HCT116 (cell line): Measurements from ENCODE around the gene DLG2. TPM values are rescaled to one million over a fixed set of nuclear protein-coding genes. Genes with fewer than 3 reads are reported as not detected.

Source experiments
- ATAC-seq: fragments of 200-7000 bp; cut with Tn5 transposase; 2 replicates; pipeline ENCODE4 v1.9.1; 2020; ENCODE audit warnings: mild to moderate bottlenecking, moderate library complexity
- BruUV-seq: library from RNA; stranded (reverse); fragments of 400-500 nt; replicated peaks from 2 replicates; lab custom pipeline; 2021; lab: Mats Ljungman, UMichigan
- CTCF ChIA-PET: fragments of 300-600 bp; sonication (Branson Sonifier 250); formaldehyde crosslinking; loops from one replicate; lab custom pipeline; 2021; ENCODE audit warnings: antibody characterized with exemption; lab: Charles Lee
- POLR2A ChIA-PET: fragments of 300-600, 350-600 bp; sonication (Branson Sonifier 250); formaldehyde crosslinking; loops from one replicate; lab custom pipeline; 2021; ENCODE audit warnings: antibody characterized with exemption; lab: Charles Lee
- RAD21 ChIA-PET, 2 experiments: fragments of 300-600 bp; sonication (Branson Sonifier 250); formaldehyde crosslinking; loops; one replicate each; lab custom pipeline; 2023; ENCODE audit warnings: low total read pairs in 2 of 2; ENCODE audit not compliant: uncharacterized antibody in 2 of 2, unreplicated experiment in 2 of 2, low non-redundant PET in 1 of 2; lab: Charles Lee
- DNase-seq: peaks from one replicate; pipeline ENCODE4 v3.0.0-alpha.2; 2010; ENCODE audit warnings: low read depth, low spot score
- H2AFZ ChIP-seq: fragments of 200-600 bp; shearing (Covaris generic), sonication (generic); 2 replicates; pipeline ENCODE4 v1.6.1; 2017; ENCODE audit warnings: low read depth, mixed run types, mixed read lengths, antibody characterized with exemption, low read length; ENCODE audit not compliant: poor library complexity, severe bottlenecking
- H3K27ac ChIP-seq: 2 replicates; pipeline ENCODE4 v1.5.1; 2012; ENCODE audit warnings: low read depth, low read length
- H3K27me3 ChIP-seq: fragments of 200-600 bp; sonication (generic); 2 replicates; pipeline ENCODE4 v1.6.1; 2016; ENCODE audit warnings: mixed run types, low read length, mixed read lengths; ENCODE audit not compliant: insufficient read depth
- H3K36me3 ChIP-seq, 2 experiments: fragments of 200-500 bp in 1 of 2; fragments of 200-600 bp in 1 of 2; sonication (Bioruptor generic) in 1 of 2; sonication (generic) in 1 of 2; 2 replicates each; pipeline versions ENCODE4 v1.5.1 to v1.6.1; 2014 to 2016; ENCODE audit warnings: low read length in 2 of 2, inconsistent platforms in 1 of 2, mixed read lengths in 1 of 2, mixed run types in 1 of 2; ENCODE audit not compliant: insufficient read depth in 2 of 2, control insufficient read depth in 1 of 2
- H3K4me1 ChIP-seq, 2 experiments: fragments of 200-600 bp in 1 of 2; sonication (generic) in 1 of 2; 2 replicates each; pipeline versions ENCODE4 v1.5.1 to v1.6.1; 2012 to 2017; ENCODE audit warnings: low read length in 2 of 2, inconsistent platforms in 1 of 2, mild to moderate bottlenecking in 1 of 2, mixed read lengths in 1 of 2, mixed run types in 1 of 2, moderate library complexity in 1 of 2; ENCODE audit not compliant: insufficient read depth in 2 of 2, control insufficient read depth in 1 of 2
- H3K4me2 ChIP-seq: fragments of 200-600 bp; sonication (generic); 2 replicates; pipeline ENCODE4 v1.6.1; 2017; ENCODE audit warnings: mixed run types, low read length, mixed read lengths
- H3K4me3 ChIP-seq, 2 experiments: fragments of 200-600 bp in 1 of 2; sonication (generic) in 1 of 2; replicated peaks in 1 of 2; 2 replicates each; pipeline ENCODE4 v1.5.1; 2011 to 2016; ENCODE audit warnings: low read length in 2 of 2, control low read depth in 1 of 2, low read depth in 1 of 2, mild to moderate bottlenecking in 1 of 2, mixed read lengths in 1 of 2, mixed run types in 1 of 2
- H3K79me2 ChIP-seq: fragments of 200-600 bp; sonication (generic); 2 replicates; pipeline ENCODE4 v1.6.1; 2017; ENCODE audit warnings: mild to moderate bottlenecking, mixed run types, low read length, moderate library complexity, mixed read lengths; ENCODE audit not compliant: insufficient read depth
- H3K9ac ChIP-seq: fragments of 200-600 bp; sonication (generic); 2 replicates; pipeline ENCODE4 v1.6.1; 2016; ENCODE audit warnings: low read length, mixed read lengths
- H3K9me2 ChIP-seq: fragments of 200-600 bp; sonication (generic), shearing (Covaris generic); 2 replicates; pipeline ENCODE4 v1.6.1; 2017; ENCODE audit warnings: mixed run types, mild to moderate bottlenecking, moderate library complexity; ENCODE audit not compliant: insufficient read depth
- H3K9me3 ChIP-seq, 2 experiments: fragments of 200-500 bp in 1 of 2; fragments of 200-600 bp in 1 of 2; sonication (Bioruptor generic) in 1 of 2; sonication (generic) in 1 of 2; 2 replicates each; pipeline ENCODE4 v1.6.1; 2014 to 2017; ENCODE audit warnings: low read length in 2 of 2, mixed read lengths in 2 of 2, inconsistent platforms in 1 of 2, low read depth in 1 of 2, mild to moderate bottlenecking in 1 of 2, mixed run types in 1 of 2, moderate library complexity in 1 of 2; ENCODE audit not compliant: control insufficient read depth in 1 of 2, insufficient read depth in 1 of 2
- H4K20me1 ChIP-seq: fragments of 200-600 bp; sonication (generic), shearing (Covaris generic); 2 replicates; pipeline ENCODE4 v1.6.1; 2017; ENCODE audit warnings: mixed run types, mild to moderate bottlenecking, moderate library complexity; ENCODE audit not compliant: insufficient read depth
- CBX3 ChIP-seq: IDR thresholded peaks from 2 replicates; pipeline ENCODE4 v1.6.1; 2012; ENCODE audit warnings: low read depth
- EZH2phosphoT487 ChIP-seq: fragments of 200-600 bp; IDR thresholded peaks from 2 replicates; pipeline ENCODE4 v1.6.1; 2018; ENCODE audit warnings: antibody characterized with exemption, borderline replicate concordance
- POLR2AphosphoS5 ChIP-seq: IDR thresholded peaks from 2 replicates; pipeline ENCODE4 v1.6.1; 2011; ENCODE audit warnings: mild to moderate bottlenecking, low read depth, low read length, moderate library complexity
- RAD21 ChIP-seq: IDR thresholded peaks from 2 replicates; pipeline ENCODE4 v1.6.1; 2012; ENCODE audit warnings: low read depth, mild to moderate bottlenecking
- SP1 ChIP-seq: IDR thresholded peaks from 2 replicates; pipeline ENCODE4 v1.6.1; 2012; ENCODE audit warnings: low read depth
- SRF ChIP-seq: IDR thresholded peaks from 2 replicates; pipeline ENCODE4 v1.6.1; 2012; ENCODE audit warnings: low read depth
- ZFX ChIP-seq: fragments of 450-650 bp; IDR thresholded peaks from 2 replicates; pipeline ENCODE4 v1.6.1; 2017
- ZNF274 ChIP-seq: fragments of 200-500 bp; sonication (Bioruptor generic); IDR thresholded peaks from 2 replicates; pipeline ENCODE4 v1.6.1; 2014; ENCODE audit warnings: mild to moderate bottlenecking, low read depth, low read length, inconsistent platforms
- intact Hi-C: fragments of 100-400 bp; cut with micrococcal nuclease; formaldehyde crosslinking; loops from 2 replicates; pipeline ENCODE4 v1.10.0; 2022
- total RNA-seq: library from RNA; stranded (reverse); gene quantifications from one replicate; pipeline ENCODE4 v1.2.1, GENCODE V29; 2021; ENCODE audit not compliant: unreplicated experiment
- TF ChIP-seq, protein P1 (sequence below), 3 experiments: fragments of 200-600 bp in 1 of 3; sonication (generic) in 1 of 3; IDR thresholded peaks in 2 of 3; conservative IDR thresholded peaks in 1 of 3; 2 replicates each; pipeline ENCODE4 v1.5.1; 2012 to 2017; ENCODE audit warnings: low read depth in 2 of 3, low read length in 2 of 3, antibody characterized with exemption in 1 of 3, borderline replicate concordance in 1 of 3, control low read depth in 1 of 3, mild to moderate bottlenecking in 1 of 3, mixed read lengths in 1 of 3, mixed run types in 1 of 3, moderate library complexity in 1 of 3; ENCODE audit not compliant: insufficient read depth in 1 of 3
- TF ChIP-seq, protein P2 (sequence below): IDR thresholded peaks from 2 replicates; pipeline ENCODE4 v1.6.1; 2011; ENCODE audit warnings: mild to moderate bottlenecking, low read length, moderate library complexity; ENCODE audit not compliant: insufficient replicate concordance; ENCODE audit errors: extremely low read depth
- TF ChIP-seq, protein P3 (sequence below): IDR thresholded peaks from 2 replicates; pipeline ENCODE4 v1.6.1; 2012
- TF ChIP-seq, protein P4 (sequence below): IDR thresholded peaks from 2 replicates; pipeline ENCODE4 v1.6.1; 2012; ENCODE audit warnings: low read depth

Gene DLG2
- total RNA-seq, 1 experiment from 2014 or later = 2.4 TPM

DNA sequence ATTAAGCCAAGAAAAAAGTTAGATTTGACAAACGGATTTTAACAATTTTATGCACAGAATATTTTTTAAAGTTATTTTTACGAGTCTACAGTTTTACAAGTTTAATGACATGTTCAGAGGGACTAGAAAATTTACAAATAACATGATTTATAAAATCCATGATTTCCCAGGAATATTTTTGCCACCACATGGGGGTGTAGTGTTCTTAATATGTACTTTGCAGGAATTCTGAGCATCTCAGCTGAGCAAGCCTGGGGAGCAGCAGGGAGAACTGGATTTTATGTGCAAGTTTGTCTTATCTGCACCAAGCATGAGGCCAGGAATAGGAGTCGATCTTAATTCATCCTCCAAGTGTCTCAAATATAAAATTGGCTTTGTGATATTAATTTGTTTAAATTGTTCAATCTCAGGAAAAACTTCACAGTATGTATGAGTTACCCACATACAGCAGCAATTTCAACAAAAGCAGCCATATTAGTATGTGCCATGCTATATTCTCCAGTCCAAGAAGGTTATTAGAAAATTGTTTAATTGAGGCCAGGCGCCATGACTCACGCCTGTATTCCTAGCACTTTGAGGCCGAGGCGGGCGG lies 826.3 kb downstream of the DLG2 start:
- DNase-seq (peak; percentile 12), ATAC-seq (no peak)
- Histone ChIP-seq H2AFZ (no peak overlapping the region), H3K4me2 (no peak overlapping the region), H3K9me2 (no peaks in the 10 kb centered on the region), H4K20me1 (no peaks in the 10 kb centered on the region), H3K27me3 (no peaks in the 10 kb centered on the region; the same call in 1 of the 2 replicates), H3K9me3 (no peaks in the 10 kb centered on the region), H3K36me3 (no peaks in the 10 kb centered on the region), H3K9ac (no peak overlapping the region), H3K4me3 (no peak overlapping the region), H3K27ac (no peak overlapping the region), H3K79me2 (no peaks in the 10 kb centered on the region), H3K4me1 (no peaks in the 10 kb centered on the region)
- RAD21 ChIA-PET = no interaction called here
- POLR2A ChIA-PET = no interaction called here
- intact Hi-C loops = loop anchor here (5.0 kb wide), 1 partner anchor 786 kb away; no protein-coding TSS in a partner anchor
- BruUV-seq = no TSS peak
- no peak for TF ChIP-seq SRF
- TF ChIP-seq RAD21 = peak; percentile 48
- TF ChIP-seq, protein P1, sequence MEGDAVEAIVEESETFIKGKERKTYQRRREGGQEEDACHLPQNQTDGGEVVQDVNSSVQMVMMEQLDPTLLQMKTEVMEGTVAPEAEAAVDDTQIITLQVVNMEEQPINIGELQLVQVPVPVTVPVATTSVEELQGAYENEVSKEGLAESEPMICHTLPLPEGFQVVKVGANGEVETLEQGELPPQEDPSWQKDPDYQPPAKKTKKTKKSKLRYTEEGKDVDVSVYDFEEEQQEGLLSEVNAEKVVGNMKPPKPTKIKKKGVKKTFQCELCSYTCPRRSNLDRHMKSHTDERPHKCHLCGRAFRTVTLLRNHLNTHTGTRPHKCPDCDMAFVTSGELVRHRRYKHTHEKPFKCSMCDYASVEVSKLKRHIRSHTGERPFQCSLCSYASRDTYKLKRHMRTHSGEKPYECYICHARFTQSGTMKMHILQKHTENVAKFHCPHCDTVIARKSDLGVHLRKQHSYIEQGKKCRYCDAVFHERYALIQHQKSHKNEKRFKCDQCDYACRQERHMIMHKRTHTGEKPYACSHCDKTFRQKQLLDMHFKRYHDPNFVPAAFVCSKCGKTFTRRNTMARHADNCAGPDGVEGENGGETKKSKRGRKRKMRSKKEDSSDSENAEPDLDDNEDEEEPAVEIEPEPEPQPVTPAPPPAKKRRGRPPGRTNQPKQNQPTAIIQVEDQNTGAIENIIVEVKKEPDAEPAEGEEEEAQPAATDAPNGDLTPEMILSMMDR (IDR thresholded peaks at IDR 0.05 in 2 of 3, conservative IDR thresholded peaks at IDR 0.05 in 1 of 3; ENCODE audit: borderline replicate concordance in 1 of 3, insufficient read depth in 1 of 3, low read depth in 2 of 3, low read length in 2 of 3) = peak; percentile 13 to 44 (median 22); a peak in 3 of 6 replicates
- CTCF ChIA-PET = no interaction called here

DNA sequence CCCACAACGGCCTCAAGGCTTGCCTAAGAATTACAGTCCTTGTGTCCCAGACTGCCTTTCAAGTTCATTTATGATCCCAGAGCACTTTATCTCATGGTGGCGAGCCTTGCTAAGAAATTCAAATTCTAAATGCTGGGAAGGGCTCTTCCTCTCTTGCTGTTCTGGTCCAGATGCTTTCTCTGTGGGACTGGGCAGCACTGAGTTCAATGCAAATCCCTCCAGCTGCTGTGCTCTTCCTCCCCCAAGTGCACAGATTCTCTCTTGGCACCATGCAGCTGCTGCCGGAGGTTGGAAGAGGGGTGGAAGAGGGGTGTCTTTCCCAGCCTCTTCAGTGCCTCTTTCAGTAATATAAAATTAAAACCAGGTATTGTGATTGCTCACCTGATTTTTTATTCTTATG lies 828.0 kb downstream of the DLG2 start:
- H3K4me3 ChIP-seq = no peak overlapping the region
- ChIA-PET POLR2A (no interaction called here), RAD21 (no interaction called here), CTCF (no interaction called here)
- DNase-seq = no peak
- no peaks in the 10 kb centered on the region; the same call in 1 of the 2 replicates for H3K27me3 ChIP-seq
- no peak overlapping the region for H3K27ac ChIP-seq
- BruUV-seq = no TSS peak
- H3K36me3 ChIP-seq = no peaks in the 10 kb centered on the region
- H2AFZ ChIP-seq = no peak overlapping the region
- no peak overlapping the region for H3K4me2 ChIP-seq
- H3K9ac ChIP-seq = no peak overlapping the region
- no peaks in the 10 kb centered on the region for H3K9me3 ChIP-seq
- no peaks in the 10 kb centered on the region for H3K79me2 ChIP-seq
- intact Hi-C loops = no loop called here
- no peaks in the 10 kb centered on the region for H3K4me1 ChIP-seq
- H3K9me2 ChIP-seq = no peaks in the 10 kb centered on the region
- no peaks in the 10 kb centered on the region for H4K20me1 ChIP-seq
- no peak for ATAC-seq
- TF ChIP-seq, protein P2, sequence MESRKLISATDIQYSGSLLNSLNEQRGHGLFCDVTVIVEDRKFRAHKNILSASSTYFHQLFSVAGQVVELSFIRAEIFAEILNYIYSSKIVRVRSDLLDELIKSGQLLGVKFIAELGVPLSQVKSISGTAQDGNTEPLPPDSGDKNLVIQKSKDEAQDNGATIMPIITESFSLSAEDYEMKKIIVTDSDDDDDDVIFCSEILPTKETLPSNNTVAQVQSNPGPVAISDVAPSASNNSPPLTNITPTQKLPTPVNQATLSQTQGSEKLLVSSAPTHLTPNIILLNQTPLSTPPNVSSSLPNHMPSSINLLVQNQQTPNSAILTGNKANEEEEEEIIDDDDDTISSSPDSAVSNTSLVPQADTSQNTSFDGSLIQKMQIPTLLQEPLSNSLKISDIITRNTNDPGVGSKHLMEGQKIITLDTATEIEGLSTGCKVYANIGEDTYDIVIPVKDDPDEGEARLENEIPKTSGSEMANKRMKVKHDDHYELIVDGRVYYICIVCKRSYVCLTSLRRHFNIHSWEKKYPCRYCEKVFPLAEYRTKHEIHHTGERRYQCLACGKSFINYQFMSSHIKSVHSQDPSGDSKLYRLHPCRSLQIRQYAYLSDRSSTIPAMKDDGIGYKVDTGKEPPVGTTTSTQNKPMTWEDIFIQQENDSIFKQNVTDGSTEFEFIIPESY = no peak
- no peak for TF ChIP-seq CBX3
- no peak for TF ChIP-seq SP1
- TF ChIP-seq, protein P3, sequence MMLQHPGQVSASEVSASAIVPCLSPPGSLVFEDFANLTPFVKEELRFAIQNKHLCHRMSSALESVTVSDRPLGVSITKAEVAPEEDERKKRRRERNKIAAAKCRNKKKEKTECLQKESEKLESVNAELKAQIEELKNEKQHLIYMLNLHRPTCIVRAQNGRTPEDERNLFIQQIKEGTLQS = no peak
- TF ChIP-seq ZFX = no peak
- TF ChIP-seq EZH2phosphoT487 = no peak
- TF ChIP-seq ZNF274 = no peak
- TF ChIP-seq, protein P4, sequence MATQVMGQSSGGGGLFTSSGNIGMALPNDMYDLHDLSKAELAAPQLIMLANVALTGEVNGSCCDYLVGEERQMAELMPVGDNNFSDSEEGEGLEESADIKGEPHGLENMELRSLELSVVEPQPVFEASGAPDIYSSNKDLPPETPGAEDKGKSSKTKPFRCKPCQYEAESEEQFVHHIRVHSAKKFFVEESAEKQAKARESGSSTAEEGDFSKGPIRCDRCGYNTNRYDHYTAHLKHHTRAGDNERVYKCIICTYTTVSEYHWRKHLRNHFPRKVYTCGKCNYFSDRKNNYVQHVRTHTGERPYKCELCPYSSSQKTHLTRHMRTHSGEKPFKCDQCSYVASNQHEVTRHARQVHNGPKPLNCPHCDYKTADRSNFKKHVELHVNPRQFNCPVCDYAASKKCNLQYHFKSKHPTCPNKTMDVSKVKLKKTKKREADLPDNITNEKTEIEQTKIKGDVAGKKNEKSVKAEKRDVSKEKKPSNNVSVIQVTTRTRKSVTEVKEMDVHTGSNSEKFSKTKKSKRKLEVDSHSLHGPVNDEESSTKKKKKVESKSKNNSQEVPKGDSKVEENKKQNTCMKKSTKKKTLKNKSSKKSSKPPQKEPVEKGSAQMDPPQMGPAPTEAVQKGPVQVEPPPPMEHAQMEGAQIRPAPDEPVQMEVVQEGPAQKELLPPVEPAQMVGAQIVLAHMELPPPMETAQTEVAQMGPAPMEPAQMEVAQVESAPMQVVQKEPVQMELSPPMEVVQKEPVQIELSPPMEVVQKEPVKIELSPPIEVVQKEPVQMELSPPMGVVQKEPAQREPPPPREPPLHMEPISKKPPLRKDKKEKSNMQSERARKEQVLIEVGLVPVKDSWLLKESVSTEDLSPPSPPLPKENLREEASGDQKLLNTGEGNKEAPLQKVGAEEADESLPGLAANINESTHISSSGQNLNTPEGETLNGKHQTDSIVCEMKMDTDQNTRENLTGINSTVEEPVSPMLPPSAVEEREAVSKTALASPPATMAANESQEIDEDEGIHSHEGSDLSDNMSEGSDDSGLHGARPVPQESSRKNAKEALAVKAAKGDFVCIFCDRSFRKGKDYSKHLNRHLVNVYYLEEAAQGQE = no peak
- TF ChIP-seq POLR2AphosphoS5 = no peak
